ENCODE results near the gene MRPL49. TPM values are rescaled to one million over a fixed set of nuclear protein-coding genes. Genes with fewer than 3 reads are reported as not detected.

MRPL49 gene
- total and polyA plus RNA-seq, 2 of the 13 experiments (the other 11 are each of a cell fraction or from before 2014, with no cell fraction given) = 39.2 to 53.3 TPM

GRCh38 chr11:65112546-65113360 is 9.4 kb upstream of the MRPL49 start (continued):
- peak; percentile 58; the same call in 1 of the 2 replicates for TF ChIP-seq ZNF333 (CRISPR knock-in tag; IDR thresholded peaks at IDR 0.05; ENCODE audit: borderline replicate concordance)
- TF ChIP-seq KAT8 (CRISPR knock-in tag; IDR thresholded peaks at IDR 0.05) = peak; percentile 26; the same call in 1 of the 2 replicates
- TF ChIP-seq ZSCAN29 (CRISPR knock-in tag; conservative IDR thresholded peaks at IDR 0.05) = no peak
- TF ChIP-seq ELK4 (CRISPR knock-in tag; IDR thresholded peaks at IDR 0.05; ENCODE audit: borderline replicate concordance) = no peak
- no peak for TF ChIP-seq PBX3 (CRISPR knock-in tag; IDR thresholded peaks at IDR 0.05; ENCODE audit: borderline replicate concordance)
- no peak for TF ChIP-seq NR3C1 (CRISPR knock-in tag; IDR thresholded peaks at IDR 0.05)
- no peak for TF ChIP-seq ZNF337 (CRISPR knock-in tag; IDR thresholded peaks at IDR 0.05; ENCODE audit: borderline replicate concordance, low read depth)
- TF ChIP-seq GLI4 (CRISPR knock-in tag; IDR thresholded peaks at IDR 0.05; ENCODE audit: borderline replicate concordance) = no peak
- no peak for TF ChIP-seq FOXA1 (IDR thresholded peaks at IDR 0.05)
- TF ChIP-seq FOXA1 (CRISPR knock-in tag; IDR thresholded peaks at IDR 0.05) = no peak
- no peak for TF ChIP-seq ZNF256 (CRISPR knock-in tag; conservative IDR thresholded peaks at IDR 0.05)
- TF ChIP-seq SATB2 (CRISPR knock-in tag; IDR thresholded peaks at IDR 0.05) = no peak
- TF ChIP-seq CBFB (CRISPR knock-in tag; IDR thresholded peaks at IDR 0.05) = peak; percentile 49
- TF ChIP-seq ZFAT (CRISPR knock-in tag; conservative IDR thresholded peaks at IDR 0.05) = no peak
- no peak; the same call in 1 of the 2 replicates for TF ChIP-seq ZNF451 (CRISPR knock-in tag; IDR thresholded peaks at IDR 0.05)
- TF ChIP-seq ZNF225 (CRISPR knock-in tag; IDR thresholded peaks at IDR 0.05) = 0 out of 2 replicates have a peak, but pooled peaks have one; percentile 56
- TF ChIP-seq ZFP91 (CRISPR knock-in tag; IDR thresholded peaks at IDR 0.05; ENCODE audit: borderline replicate concordance) = peak; percentile 74; the same call in 1 of the 2 replicates
- no peak for TF ChIP-seq SOX5 (CRISPR knock-in tag; IDR thresholded peaks at IDR 0.05; ENCODE audit: borderline replicate concordance)
- TF ChIP-seq ZNF12 (CRISPR knock-in tag; IDR thresholded peaks at IDR 0.05) = 0 out of 2 replicates have a peak, but pooled peaks have one; percentile 25
- TF ChIP-seq HMGA1 (CRISPR knock-in tag; conservative IDR thresholded peaks at IDR 0.05) = no peak
- TF ChIP-seq ATF7 (IDR thresholded peaks at IDR 0.05) = no peak
- no peak for TF ChIP-seq ATF7 (CRISPR knock-in tag; IDR thresholded peaks at IDR 0.05)
- TF ChIP-seq DMTF1 (CRISPR knock-in tag; IDR thresholded peaks at IDR 0.05) = no peak

All from HepG2 (cell line).